ENCODE results near the gene PITPNM3.
"Not testable (repeated sequence)": the region's sequence is repeated elsewhere in the genome, so short reads cannot be mapped to it uniquely, and the experiment has no call there.

PITPNM3 gene

DNA sequence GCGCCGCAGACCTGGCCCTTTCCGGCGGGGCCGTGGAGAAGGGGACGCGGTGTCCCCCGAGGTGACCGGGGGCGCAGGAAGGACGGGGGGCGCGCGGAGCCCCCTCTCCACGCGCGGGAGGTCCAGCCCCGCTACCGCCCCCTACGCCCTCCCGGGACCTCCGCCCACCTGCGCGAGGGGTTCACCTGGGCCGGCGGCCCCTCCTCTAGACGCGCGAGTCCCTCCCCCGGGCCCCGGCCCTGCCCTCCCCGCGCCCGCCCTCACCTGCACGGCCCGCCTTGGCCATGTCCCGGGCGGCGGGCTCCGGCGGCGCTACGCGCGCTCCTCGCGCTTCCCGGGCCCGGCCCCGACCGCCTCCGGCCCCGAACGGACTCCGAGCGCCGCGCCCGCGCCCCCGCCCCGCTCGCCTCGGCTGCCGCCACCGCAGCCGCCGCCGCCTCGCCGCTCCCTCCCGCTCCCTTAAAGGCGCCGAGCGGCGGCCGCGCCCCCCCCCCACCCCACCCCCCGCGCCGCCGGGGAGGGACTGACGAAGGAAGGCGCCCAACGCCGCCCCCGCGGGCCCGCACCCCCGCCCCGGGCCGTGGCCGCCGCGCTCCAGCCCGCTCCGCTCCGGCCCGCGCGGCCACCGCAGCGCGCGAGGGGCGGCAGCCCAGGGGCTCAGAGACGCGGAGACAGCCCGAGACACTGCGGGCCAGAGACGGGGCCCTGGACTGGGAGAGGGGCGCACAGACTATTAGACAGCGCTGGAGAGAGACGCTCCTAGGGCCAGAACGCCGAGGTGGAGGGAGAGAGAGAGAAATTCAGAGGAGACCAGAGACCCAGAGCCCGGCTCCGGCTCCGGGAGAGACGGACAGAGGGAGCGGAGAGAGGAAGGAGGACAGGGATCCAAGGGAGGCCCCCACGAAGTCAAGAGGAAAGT, at the start of gene PITPNM3:
Gene PITPNM3, minus strand, starts transcription at position 435 of the 919 bp plus-strand sequence. Its CDS starts 149 bp downstream, at position 286.
- DNase-seq = no peak

DNA sequence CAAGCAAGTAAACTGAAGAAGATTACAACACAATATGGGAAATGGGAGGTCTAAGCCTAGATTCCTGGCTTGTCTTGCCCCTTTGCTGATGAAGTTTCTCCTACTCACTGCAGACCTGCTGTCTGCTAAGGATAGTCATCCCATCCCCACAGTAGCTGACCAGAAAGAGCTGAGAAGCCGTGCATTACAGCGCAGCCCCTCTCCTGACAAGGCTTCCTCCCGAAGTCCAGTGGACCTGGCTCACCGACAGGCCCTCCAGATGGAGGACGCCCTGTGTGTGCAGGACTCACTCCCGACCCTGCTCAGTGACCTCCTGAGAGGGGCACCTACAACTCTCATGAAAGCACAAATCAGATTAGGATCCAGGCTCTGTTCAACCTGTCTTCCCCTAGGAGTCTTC, 48.8 kb upstream of the PITPNM3 start:
- DNase-seq = no peak

DNA sequence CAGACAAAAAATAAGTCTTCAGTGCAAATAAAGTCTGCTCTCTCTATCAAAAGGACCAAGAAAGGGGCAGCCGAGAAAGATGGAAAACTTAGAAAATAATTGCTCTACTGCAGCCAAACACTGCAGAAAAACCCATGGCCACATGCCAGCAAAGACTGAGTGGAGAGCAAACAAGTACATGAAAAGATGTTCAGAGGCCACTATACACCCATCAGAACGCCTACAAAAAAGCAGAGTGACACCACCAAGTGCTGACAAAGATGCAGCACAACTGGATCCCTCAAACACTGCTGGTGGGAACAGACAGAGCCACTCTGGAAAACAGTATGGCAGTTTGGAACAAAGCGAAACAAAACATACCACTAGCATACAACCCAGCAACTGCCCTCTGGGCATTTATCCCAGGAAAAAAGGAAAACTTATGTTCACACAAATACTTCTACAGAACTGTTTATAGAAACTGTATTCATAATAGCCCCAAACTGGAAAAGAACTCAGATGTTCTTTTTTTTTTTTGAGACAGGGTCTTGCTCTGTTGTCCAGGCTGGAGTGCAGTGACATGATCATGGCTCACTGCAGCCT, 47.5 kb upstream of the PITPNM3 start:
- no peak for DNase-seq

DNA sequence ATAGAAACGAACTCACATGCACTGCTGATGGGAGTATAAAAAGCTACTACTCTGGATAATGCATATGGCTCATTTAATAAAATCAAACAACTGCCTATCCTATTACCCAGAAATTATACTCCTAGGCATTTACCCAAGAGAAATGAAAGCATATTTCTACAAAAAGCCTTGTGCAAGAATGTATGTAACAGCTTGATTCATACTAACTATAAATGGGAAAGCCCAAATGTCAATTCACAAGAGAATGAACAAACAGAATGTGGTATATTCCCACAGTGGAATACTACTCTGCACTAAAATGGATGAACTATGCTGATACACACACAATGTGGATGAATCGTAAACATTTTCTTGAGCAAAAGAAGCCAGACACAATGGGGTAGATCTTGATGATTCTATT, 45.8 kb upstream of the PITPNM3 start:
- no peak for DNase-seq

DNA sequence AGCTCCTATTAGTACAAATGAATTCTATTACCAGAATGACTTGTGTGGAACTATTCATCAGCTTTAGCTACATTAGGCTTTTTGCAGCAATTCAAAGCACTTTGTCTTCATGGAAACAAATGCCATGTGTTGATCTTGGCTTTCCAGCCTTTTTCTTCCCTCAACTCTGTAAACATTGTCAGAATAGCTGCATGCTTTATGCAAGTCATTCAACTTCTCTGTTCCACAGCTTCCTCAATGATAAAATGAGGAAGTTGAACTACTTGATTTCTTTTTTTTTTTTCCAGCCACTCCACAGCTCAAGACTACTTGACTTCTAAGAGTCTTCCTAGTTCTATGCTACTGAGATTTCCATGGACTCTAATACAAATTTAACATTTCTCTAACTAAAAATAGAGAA, 43.0 kb upstream of the PITPNM3 start:
- no peak for DNase-seq

DNA sequence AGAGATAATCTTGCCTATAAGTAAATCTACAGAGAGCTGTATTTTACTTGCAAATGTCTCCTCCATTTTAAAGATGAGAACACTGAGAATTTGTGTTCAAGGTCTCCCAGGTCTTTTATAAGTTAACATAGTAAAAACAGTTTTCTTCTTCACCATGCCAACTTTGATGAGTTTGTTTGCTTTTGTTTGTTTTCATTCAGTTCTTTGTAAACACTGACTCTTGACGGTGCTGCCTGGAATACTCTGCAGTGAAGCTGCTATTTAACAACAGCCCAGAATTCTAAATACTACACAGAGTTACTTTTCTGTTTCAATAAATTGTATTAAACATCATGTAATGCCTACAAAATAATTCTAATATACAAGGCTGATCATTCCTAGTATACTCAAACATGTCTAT, 41.4 kb upstream of the PITPNM3 start:
- no peak for DNase-seq

DNA sequence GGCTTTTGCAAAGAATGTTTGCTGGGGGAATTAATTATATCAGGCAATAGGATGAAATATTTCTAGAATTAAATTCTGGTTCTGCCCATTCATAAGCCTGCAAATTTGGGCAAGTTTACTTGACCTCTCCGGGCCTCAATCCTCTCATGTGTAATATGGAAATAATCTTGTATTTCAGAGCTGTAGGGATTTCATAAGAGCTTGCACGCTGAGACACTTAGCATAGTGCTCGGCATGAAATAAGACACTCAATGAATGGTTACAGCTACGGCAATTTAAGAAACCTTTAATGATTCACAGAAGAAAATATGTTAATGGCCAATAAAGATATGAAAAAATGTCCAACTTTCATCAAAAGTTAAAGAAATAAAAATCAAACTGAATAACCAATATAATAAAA, 40.6 kb upstream of the PITPNM3 start:
- no peak for DNase-seq

DNA sequence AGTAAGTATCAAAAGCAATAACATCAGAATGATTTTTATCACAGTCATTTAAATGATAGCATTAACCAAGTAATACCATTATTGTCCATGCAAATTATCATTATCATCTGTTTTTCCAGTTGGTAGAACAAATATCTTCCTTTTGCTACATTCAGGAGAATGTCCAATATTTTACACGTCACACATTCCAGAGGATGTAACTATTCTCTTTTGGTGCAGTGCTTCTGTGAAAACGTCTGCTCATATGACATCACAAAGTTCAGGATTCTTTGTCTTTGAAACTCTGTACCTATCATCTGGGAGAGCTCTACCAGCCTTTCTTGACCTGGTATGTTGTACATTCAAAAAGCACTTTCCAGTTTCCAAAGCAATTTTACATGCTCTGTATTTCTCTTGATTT, 40.2 kb upstream of the PITPNM3 start:
- no peak for DNase-seq

DNA sequence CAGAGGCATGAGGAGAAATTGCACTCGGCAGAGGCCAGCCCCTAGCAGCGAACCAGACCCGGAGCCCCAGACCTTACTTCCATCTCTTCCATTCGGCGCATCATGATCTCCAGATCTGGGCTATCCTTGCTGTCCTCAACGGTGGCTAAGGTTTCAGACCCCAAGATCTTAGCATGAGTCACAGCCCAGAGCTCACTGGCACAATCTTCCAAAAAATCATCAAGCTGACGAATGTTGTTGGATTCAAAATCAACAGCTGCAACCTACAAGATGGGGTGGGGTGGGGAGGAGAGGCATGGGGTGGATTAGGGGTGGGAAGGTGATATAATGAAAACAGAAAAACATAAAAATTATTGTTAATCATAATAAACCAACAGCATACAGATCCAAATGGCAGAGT, 39.7 kb upstream of the PITPNM3 start:
- DNase-seq = no peak

DNA sequence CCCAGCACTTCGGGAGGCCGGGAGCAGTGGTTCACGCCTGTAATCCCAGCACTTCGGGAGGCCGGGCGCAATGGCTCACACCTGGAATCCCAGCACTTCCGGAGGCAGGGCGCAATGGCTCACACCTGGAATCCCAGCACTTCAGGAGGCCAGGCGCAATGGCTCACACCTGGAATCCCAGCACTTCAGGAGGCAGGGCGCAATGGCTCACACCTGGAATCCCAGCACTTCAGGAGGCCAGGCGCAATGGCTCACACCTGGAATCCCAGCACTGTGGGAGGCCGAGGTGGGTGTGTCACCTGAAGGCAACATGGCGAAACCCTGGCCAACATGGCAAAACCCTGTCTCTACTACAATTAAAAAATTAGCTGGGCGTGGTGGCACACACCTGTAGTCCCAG, 37.0 kb upstream of the PITPNM3 start:
- DNase-seq = not testable (repeated sequence)

DNA sequence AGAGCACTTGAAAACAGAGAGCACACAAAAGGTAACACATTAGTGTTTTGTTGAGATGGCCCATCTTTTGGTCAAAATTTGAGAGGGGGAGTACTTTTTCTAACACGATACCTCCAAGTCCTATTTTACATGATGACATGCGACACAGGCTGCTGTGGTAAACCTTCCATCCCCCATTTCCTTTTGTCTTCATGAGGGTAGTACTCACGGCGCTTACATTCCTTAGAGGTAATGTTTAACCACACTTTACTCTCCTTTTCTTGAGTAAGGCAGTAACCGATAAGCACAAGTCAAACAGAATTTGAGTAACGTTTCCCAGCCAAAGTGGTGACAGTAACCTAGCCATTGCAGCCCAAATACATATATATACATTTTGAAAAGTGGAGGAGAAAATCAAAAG, 35.8 kb upstream of the PITPNM3 start:
- DNase-seq = no peak

DNA sequence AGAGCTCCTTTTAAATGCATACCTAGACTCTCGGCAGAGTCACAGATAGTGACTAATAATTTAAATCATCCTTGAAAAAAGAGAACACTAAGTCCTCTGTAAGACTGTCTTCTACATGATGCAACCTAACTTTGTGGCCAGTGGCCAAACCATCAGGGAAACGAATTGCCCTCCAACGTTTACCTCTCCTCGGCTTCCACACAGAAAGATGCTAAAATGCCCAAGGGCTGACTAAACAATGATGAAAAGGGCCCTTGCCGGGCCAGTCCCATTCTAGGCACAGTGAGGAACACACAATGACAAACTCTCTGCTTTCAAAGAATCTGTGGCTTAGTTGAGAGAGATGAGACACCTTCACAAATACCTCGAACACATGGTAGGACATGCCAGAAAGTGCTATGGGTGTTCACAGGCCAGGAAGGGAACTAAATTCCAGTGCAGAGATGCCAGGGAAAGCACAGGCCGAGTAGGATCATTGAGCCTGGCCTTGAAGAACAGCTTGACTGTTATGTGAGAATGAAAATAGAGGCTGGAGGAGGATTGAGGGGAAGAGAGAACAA, 35.3 kb upstream of the PITPNM3 start:
- no peak for DNase-seq

DNA sequence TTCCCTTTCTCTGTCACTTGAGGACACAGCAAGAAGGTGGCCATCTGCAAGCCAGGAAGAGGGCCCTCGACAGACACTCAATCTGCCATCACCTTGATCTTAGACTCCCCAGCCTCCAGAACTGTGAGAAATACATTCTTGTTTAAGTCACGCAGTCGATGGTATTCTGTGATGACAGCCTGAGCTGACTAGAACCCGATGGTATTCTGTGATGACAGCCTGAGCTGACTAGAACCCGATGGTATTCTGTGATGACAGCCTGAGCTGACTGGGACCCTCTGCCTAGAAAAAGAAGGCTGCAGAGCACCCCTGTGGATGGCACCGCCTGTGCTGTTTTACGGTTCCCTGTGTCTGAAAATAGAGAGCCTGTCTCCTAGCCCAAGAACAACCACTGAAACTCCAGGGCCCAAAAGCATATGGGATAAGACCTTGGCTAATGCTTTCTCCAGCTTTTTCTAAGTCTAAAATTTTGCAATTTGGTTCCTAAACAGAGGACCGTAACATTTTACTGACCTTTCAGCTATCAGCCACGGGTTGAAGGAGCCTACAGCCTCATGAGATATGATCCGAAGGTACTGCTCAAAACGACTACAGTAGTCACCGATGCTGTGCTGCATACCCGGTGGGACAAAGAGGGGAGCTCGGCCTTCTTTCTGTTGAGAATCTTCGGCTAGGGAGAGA, 33.1 kb upstream of the PITPNM3 start:
- DNase-seq = no peak

DNA sequence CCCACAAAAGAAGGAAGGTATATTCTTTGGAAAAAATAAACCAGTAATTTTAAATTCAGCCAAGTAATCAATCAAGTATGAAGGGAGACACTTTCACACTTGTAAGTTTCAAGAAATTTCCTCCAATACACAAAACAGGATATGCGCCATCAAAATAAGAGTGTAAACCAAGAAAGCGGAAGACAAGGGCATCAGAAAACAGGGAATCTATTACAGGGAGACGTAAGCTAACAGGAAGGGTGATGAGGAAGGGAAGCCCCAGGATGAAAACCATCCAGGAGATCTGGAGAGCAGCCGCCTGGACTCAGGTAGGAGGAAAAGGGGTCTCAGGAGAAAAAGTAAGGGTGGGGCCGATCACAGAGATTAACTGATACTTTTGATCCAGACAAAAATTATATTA, 31.8 kb upstream of the PITPNM3 start:
- no peak for DNase-seq

DNA sequence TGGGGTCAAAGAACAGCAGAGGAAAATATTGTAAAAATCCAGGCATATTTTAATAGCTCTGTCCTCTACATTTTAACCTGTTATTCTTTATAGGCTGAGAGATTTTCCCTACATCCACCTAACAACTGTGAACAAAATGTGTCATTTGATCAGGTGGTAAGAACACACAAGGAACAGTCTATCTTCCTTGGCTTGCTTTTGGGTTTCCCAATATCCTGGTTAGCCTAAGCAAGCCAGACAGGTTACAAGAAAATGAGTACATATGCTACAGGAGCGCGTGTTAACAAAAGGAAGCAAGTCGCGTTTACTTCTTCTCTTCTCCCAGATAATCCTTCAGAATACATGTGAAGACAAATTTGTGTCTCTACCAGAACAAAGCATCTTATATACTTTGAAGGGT, 31.0 kb upstream of the PITPNM3 start:
- DNase-seq = no peak

DNA sequence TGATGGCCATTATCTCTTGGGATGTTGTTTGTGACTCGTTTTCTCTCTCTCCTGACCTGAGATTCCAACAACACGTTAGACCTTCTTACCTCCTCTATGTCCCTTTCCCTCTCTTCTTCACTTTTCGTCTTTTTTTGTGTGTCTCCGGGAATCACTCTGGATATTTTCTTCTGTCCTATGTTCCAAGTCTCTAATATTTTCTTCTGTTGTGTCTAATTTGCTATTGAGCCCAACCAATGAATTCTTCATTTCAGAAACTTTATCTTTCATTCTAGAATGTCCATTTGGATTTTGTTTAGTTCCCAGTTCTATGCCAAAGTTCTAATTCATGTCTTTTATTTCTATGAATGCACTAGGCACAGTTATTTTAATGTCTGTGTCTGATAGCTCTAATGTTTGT, 27.1 kb upstream of the PITPNM3 start:
- no peak for DNase-seq

DNA sequence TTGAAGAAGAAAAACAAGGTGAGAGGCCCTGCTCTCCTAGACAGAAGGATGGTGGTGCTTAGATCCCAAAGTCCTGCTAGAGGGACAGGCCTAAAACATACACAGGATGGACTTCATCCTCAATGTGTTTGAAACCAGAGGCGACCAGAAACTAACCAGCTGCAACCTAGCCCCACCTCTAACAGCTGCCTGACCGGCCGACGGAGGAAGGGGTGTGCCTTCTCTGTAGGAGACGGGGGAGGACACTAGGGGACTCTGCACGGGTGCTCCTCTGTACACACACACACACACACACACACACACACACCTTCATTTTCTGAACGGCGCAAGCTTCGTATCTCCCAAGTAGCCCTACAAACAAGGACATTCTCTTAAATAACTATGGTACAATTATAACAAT, 24.3 kb upstream of the PITPNM3 start:
- DNase-seq = no peak

DNA sequence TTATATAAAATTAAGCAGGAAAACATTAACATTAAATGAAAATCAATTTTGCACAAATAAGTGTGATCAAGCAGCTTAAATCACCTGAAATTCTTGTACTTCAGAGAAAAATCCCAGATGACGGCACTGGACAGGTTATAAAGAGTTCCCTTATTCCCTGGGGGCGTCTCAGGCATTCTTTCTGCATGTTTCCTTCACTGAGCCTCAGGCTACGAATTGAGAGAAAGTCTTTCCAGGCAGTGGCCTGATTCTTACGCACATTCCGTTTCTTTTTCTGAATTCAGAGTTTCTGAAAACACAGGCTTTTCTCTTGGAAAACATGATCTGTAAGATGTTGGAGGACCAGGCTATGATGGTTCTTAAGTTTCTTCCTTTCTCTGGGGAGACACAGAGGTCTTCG, 22.1 kb upstream of the PITPNM3 start:
- DNase-seq = no peak

DNA sequence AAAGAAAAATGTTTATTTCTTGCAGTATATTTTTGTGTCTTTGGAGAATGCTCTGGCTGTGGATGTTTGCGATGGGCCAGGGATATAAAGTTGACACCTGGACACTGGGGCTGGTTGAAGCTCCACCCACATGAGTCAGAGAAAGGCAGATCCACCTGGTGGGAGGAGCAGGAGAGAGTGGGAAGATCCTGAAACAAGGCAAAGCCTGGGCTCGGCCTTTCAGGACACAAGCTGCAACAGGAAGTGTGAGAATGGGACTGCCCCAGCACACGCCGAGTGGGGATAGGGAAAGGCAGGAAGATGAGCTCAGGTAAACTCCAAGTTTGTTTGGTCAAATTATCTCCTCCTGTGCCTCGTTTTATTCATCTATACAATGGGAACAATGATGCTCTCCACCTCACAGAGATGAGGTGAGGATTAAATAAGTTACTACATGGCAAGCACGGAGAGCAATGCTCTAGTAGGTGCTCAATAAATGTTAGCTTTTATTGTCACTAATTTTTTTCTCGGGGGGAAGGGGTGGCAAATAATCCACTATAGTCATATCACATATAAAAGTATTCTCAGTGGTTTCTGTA, 21.4 kb upstream of the PITPNM3 start:
- no peak for DNase-seq

DNA sequence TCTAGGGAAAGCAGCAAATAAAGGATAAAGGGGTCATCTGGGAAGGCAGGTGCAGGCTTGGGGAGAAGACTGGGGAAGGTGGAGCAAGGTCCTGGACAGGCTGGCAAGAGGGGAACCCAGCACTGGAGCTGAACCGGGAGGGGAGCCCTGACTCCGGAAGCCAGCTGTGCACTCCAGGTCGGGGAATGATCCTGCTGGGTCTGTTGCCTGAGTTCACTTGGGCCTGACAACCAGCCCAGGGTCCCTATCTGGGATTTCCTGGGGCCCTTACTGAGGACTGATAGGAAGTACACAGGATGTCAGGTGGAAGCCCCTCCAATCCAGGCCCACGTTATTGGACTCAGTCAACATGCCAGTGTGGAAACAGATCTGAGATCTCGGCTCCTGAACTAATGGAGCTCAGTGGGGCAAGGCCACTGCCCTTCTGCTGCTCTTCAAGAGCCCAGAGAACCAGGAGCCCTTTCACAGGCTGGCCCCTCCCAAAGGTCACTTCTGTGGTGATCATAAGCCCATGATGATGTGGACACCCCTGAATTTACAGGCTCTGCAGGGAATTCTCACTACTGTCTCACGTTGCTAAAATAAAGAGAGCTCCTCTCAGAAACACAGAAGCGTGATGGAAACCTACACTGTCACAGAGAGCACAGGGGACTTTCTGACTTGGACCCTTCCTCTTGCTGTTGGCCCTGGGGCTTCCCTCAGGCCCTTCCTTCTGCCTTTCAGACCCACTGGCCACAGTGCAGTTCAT, 19.9 kb upstream of the PITPNM3 start:
- no peak for DNase-seq

DNA sequence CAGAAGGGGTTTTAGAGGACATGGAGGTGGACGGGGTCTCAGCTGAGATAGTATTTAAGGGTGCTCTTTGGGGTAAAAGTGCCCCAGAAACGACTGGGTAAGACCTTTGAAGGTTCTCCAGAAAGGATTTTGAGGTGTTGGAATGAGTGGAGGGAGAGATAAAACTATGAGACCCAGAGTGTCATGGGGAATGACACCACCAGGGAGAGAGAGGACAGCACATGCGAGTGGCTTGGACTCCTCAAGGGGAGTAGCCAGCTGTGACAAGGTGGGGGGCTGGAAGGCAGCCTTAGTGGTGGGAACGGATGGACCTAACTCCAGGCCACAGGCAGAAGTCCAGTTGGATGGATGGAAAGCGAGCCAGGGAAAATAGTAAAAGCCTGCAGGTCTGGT, 19.2 kb upstream of the PITPNM3 start:
- no peak for DNase-seq

Data from NCI-H1092 treated with DMSO at 0.1 percent for 48 hours (cell line).